Kidney (tissue), 14 donors: ENCODE measurements around the gene ABHD12. TPM values are rescaled to one million over a fixed set of nuclear protein-coding genes. Genes with fewer than 3 reads are reported as not detected.
A peak's percentile ranks its signal among the peaks of the same experiment; 100 is the strongest.

Source experiments
- DNase-seq, 5 donors: peaks; one replicate each; pipeline ENCODE4 v3.0.0-alpha.2; 2013 to 2020
- FAIRE-seq: peaks from 2 replicates; lab custom pipeline; 2012; peaks lifted over from hg19 to GRCh38; lab: Jason Lieb, UNC
- H3K27ac ChIP-seq, 2 donors: one replicate each; pipeline ENCODE4 v1.7.0; 2013; ENCODE audit warnings: low read depth in 2 of 2, low read length in 2 of 2, inconsistent platforms in 1 of 2
- H3K27me3 ChIP-seq: one replicate; pipeline ENCODE4 v1.7.1; 2013; ENCODE audit warnings: low read length, inconsistent platforms; ENCODE audit not compliant: control insufficient read depth, insufficient read depth
- H3K36me3 ChIP-seq, 3 donors: one replicate each; pipeline versions ENCODE4 v1.7.0 to v1.7.1; 2013; ENCODE audit warnings: low read length in 3 of 3, control low read depth in 1 of 3, inconsistent platforms in 1 of 3; ENCODE audit not compliant: insufficient read depth in 3 of 3, control insufficient read depth in 2 of 3
- H3K4me1 ChIP-seq, 3 donors: one replicate each; pipeline versions ENCODE4 v1.7.0 to v1.7.1; 2013; ENCODE audit warnings: low read length in 3 of 3, inconsistent platforms in 1 of 3, low read depth in 1 of 3; ENCODE audit not compliant: control insufficient read depth in 2 of 3, insufficient read depth in 2 of 3
- H3K4me3 ChIP-seq, 3 donors: one replicate each; pipeline versions ENCODE4 v1.7.0 to v1.8.1; 2013; ENCODE audit warnings: low read length in 3 of 3, control low read depth in 1 of 3, inconsistent platforms in 1 of 3
- H3K9ac ChIP-seq, 3 donors: one replicate each; pipeline versions ENCODE4 v1.7.0 to v1.7.1; 2013; ENCODE audit warnings: low read length in 3 of 3, control low read depth in 1 of 3, inconsistent platforms in 1 of 3
- H3K9me3 ChIP-seq, 3 donors: one replicate each; pipeline versions ENCODE4 v1.7.0 to v1.7.1; 2013; ENCODE audit warnings: low read length in 3 of 3, control low read depth in 1 of 3, inconsistent platforms in 1 of 3; ENCODE audit not compliant: control insufficient read depth in 2 of 3, insufficient read depth in 1 of 3
- intact Hi-C: fragments of 100-400 bp; cut with DNase I; formaldehyde crosslinking; loops from one replicate; pipeline ENCODE4 v1.11.1; 2022
- polyA plus RNA-seq: library from polyadenylated mRNA; stranded (reverse); fragments of 350-450 nt; fragmentation: Illumina TruSeq; extraction: RNeasy Lipid Tissue Mini Kit (QIAGEN cat#74804); gene quantifications from one replicate; pipeline ENCODE4 v1.2.3, GENCODE V29; 2014; ENCODE audit warnings: low read depth, low replicate concordance; ENCODE audit not compliant: insufficient read depth
- total RNA-seq: library from RNA; stranded (reverse); fragmentation: NEBNext Ultra II Directional; extraction: Animal tissue kit (Norgen Biotek cat#: 25700); gene quantifications from one replicate; pipeline ENCODE4 v1.2.1, GENCODE V29; 2021
- TF ChIP-seq, protein P1 (sequence below): IDR thresholded peaks from 3 replicates; pipeline ENCODE4 v1.5.1; 2012; ENCODE audit warnings: mild to moderate bottlenecking, moderate library complexity, borderline replicate concordance; ENCODE audit not compliant: insufficient read depth; ENCODE audit errors: extremely low read depth
- donor health status: control.
- donor health status: control.
- donor health status: control.
- donor health status: control.
- donor health status: control.
- donor health status: DM: yes; HTN: yes; CAD: no.
- donor health status: Normal renal cell carcinoma (clear cell type).

Gene ABHD12
- total and polyA plus RNA-seq, 2 donors from 2014 or later, result 61.5 to 68.1 TPM

DNA sequence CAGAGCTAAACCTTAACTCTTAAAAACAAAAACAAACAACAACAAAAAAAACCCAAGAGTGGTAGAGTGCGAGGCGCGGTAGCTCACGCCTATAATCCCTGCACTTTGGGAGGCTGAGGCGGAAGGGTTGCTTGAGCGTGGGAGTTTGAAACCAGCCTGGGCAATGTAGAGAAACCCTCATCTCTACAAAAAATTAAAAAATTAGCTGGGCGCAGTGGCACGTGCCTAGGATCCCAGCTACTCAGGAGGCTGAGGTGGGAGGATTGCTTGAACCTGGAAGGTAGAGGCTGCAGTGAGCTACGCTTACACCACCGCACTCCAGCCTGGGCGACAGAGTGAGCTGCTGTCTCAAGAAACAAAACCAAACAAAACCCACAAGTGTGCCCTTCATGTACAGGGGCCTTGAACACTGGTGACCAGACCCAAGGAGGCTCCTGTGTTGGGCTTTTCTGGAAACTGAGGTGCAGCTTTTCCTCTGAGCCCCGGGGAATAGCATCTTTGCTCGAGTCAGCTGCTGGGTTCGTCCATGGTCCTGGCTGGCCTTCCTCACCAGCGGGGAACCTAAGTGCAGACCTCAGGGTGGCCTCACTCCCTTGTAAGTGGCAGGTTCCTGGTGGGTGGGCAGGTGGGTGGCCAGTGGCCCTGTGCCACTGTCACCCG, 102.9 kb downstream of the ABHD12 start:
- Histone ChIP-seq H3K36me3 (peaks cover 0 to 25% (median 15%) of the 10 kb centered on the region in 3 donors), H3K9me3 (no peaks in the 10 kb centered on the region), H3K9ac (no peak overlapping the region), H3K27me3 (no peaks in the 10 kb centered on the region), H3K4me3 (no peak overlapping the region), H3K4me1 (no peaks in the 10 kb centered on the region), H3K27ac (no peak overlapping the region)
- no peak for FAIRE-seq
- TF ChIP-seq, protein P1, sequence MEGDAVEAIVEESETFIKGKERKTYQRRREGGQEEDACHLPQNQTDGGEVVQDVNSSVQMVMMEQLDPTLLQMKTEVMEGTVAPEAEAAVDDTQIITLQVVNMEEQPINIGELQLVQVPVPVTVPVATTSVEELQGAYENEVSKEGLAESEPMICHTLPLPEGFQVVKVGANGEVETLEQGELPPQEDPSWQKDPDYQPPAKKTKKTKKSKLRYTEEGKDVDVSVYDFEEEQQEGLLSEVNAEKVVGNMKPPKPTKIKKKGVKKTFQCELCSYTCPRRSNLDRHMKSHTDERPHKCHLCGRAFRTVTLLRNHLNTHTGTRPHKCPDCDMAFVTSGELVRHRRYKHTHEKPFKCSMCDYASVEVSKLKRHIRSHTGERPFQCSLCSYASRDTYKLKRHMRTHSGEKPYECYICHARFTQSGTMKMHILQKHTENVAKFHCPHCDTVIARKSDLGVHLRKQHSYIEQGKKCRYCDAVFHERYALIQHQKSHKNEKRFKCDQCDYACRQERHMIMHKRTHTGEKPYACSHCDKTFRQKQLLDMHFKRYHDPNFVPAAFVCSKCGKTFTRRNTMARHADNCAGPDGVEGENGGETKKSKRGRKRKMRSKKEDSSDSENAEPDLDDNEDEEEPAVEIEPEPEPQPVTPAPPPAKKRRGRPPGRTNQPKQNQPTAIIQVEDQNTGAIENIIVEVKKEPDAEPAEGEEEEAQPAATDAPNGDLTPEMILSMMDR, result no peak
- DNase-seq, result peak in 1 of 5 donors; percentile 25
- intact Hi-C loops, result no loop called here

DNA sequence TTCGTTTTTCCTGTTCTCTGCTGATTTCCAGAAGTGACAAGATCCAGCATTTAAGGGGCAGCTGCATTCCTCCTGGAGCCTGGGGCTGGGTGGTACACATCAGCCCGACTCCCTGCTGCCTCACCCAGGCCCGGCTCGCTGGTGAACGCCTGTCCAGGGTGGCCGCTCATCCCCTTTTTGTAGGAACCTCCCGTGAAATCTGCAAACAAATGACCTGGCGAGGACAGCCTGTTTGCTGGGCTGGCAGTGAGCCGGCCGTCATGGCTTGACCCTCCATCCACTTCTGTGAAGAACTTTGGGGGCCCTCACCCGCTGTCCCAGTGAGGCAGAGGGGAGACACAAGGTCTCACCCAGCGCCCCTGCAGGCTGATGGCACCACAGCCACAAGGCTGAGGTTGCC, 103.7 kb downstream of the ABHD12 start:
- Histone ChIP-seq H3K9me3 (no peaks in the 10 kb centered on the region), H3K36me3 (peaks cover 0 to 31% (median 15%) of the 10 kb centered on the region in 3 donors), H3K4me1 (no peaks in the 10 kb centered on the region), H3K4me3 (no peak overlapping the region), H3K9ac (no peak overlapping the region), H3K27ac (no peak overlapping the region), H3K27me3 (no peaks in the 10 kb centered on the region)
- FAIRE-seq (no peak), DNase-seq (peak in 1 of 5 donors; percentile 41)
- intact Hi-C loops, result no loop called here
- TF ChIP-seq, protein P1, result no peak

DNA sequence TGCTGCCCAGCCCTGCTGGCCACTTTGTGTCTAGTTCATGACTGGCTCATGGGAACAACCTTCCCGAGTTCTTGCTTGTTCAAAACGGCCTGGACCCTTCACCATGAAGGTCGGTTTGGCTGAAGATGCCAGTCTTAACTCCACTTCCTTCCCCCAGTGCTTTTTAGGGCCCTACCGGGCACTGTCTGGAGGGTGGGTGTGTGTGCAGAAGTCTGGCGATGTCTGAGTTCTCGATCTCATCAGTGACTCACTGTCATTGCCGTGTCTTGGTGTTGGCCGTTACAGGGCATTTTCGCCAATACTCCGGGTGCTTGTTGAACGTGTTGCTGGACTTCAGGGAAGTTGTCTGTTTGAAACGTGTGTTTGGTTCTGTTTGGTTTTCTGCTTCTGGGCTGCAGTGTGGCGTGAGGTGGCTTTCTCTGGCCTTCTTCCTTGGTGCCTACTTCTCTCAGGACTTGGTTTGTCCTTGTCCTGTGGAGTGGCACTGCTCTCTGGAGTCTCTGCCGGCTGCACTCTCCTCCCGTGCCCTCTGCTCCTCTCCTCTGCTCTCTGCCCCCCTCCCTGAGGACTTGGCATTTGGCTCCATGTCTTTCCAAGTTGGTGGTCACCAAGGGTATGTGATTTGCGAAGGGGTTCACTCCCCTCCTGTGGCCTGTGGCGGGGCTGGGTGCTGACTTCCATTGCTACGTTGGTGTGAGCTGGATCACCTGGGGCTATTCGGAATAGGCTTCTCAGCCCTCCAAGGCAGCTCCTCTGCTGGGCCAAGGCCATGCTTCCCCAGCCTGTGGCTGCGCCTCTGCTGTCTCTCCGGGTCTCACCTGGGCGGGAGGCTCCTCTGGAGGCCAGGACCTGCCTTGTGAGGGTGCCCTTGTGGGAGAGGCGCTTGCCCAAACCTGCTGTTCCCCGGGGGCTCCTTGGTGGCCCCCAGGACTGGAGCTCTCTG, 104.5 kb downstream of the ABHD12 start:
- Histone ChIP-seq H3K4me3 (no peak overlapping the region), H3K27ac (no peak overlapping the region), H3K9me3 (no peaks in the 10 kb centered on the region), H3K9ac (no peak overlapping the region), H3K36me3 (peaks cover 0 to 31% (median 12%) of the 10 kb centered on the region in 3 donors), H3K27me3 (no peaks in the 10 kb centered on the region), H3K4me1 (peaks cover 0 to 2% (median 0%) of the 10 kb centered on the region in 3 donors)
- DNase-seq, result peak in 1 of 5 donors; percentile 48
- intact Hi-C loops, result no loop called here
- FAIRE-seq, result no peak
- TF ChIP-seq, protein P1, result no peak
